GM12892 (cell line): ENCODE results near the gene RDH5.

ENCODE experiments used
- POLR2A ChIP-seq: IDR thresholded peaks from 2 replicates; pipeline ENCODE4 v1.6.1; 2011; ENCODE audit warnings: low read depth, low read length, control low read depth
- POLR2AphosphoS5 ChIP-seq: IDR thresholded peaks from 2 replicates; pipeline ENCODE4 v1.6.1; 2011; ENCODE audit warnings: low read depth, low read length, control low read depth
- TAF1 ChIP-seq: IDR thresholded peaks from 2 replicates; pipeline ENCODE4 v1.6.1; 2011; ENCODE audit warnings: low read depth, mild to moderate bottlenecking, control low read depth, low read length, borderline replicate concordance

DNA sequence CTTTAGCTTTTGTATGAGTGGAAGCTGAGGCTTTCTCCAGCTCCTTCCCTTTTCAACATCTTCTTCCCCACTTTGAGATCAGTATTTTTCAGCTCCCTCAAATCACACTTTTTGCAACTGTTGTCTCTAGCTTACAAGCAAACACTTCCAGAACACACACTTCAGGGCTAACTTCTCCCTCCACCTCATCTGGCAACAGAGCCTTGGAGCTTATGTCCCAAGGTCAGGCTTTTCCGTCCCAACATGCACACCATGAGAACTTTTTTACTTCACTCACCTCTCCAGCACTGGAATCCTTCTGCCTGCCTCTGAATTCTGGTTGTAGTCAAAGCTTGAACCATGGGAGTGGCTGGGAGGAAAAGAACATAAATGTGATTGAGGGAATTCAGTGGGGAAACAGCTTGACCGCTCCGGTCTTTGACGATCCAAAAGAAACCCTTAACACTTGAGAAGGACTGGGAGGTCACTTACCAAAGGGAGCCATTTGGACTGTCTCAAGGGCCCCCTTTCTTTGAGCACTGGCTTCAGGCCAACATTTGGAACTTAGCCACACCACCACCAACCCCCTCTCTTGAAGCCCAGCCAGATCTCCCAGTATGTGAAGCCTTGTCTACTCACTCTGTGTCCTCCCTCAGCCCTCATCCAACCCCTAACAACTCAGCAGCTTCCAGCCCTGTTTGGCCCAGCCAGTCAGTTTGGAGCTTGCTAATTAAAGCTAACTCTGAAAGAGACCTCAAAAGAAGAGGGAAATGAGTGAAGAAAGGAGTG is 8.2 kb upstream of the RDH5 start:
- TF ChIP-seq POLR2AphosphoS5 (no peak), POLR2A (no peak), TAF1 (no peak)
